NCI-H510A treated with DMSO at 0.1 percent for 48 hours (cell line): ENCODE measurements around the gene HOXC12.
A peak's percentile ranks its signal among the peaks of the same experiment; 100 is the strongest.

Experiments used
- DNase-seq: peaks from one replicate; lab custom pipeline; 2025; lab: John Stamatoyannopoulos, UW

The HOXC12 gene

GRCh38 chr12:53954694-53955035 lies at the start of gene HOXC12:
HOXC12 (plus strand) TSS chr12:53954903; CDS start chr12:53954930, 27 bp downstream.
- DNase-seq, result no peak

GRCh38 chr12:53907103-53907502 lies 47.6 kb upstream of the HOXC12 start:
- no peak for DNase-seq

- DNase-seq, result no peak
Observed at GRCh38 chr12:53916788-53917655, 37.7 kb upstream of the HOXC12 start.

GRCh38 chr12:53924521-53925405 lies 29.9 kb upstream of the HOXC12 start:
- no peak for DNase-seq

GRCh38 chr12:53927220-53928029 lies 27.3 kb upstream of the HOXC12 start:
- no peak for DNase-seq

GRCh38 chr12:53928054-53928835 lies 26.5 kb upstream of the HOXC12 start:
- DNase-seq, result no peak

GRCh38 chr12:53929527-53929926 lies 25.2 kb upstream of the HOXC12 start:
- no peak for DNase-seq

GRCh38 chr12:53930591-53931255 lies 24.0 kb upstream of the HOXC12 start:
- DNase-seq, result no peak

- DNase-seq, result no peak
Observed at GRCh38 chr12:53931844-53932581, 22.7 kb upstream of the HOXC12 start.

GRCh38 chr12:53932915-53933314 lies 21.8 kb upstream of the HOXC12 start:
- DNase-seq, result no peak

- DNase-seq, result no peak
Observed at GRCh38 chr12:53935383-53936341, 19.0 kb upstream of the HOXC12 start.

GRCh38 chr12:53937099-53937498 lies 17.6 kb upstream of the HOXC12 start:
- no peak for DNase-seq

- DNase-seq, result no peak
Observed at GRCh38 chr12:53937596-53938325, 16.9 kb upstream of the HOXC12 start.

- DNase-seq, result peak; percentile 90
Observed at GRCh38 chr12:53938326-53939140, 16.2 kb upstream of the HOXC12 start, which contains the start of gene HOXC13. HOXC13 (plus strand) TSS chr12:53938831; CDS start chr12:53938907, 76 bp downstream.

- no peak for DNase-seq
Observed at GRCh38 chr12:53939141-53940108, 15.3 kb upstream of the HOXC12 start.

- no peak for DNase-seq
Observed at GRCh38 chr12:53940443-53941014, 14.2 kb upstream of the HOXC12 start.
